SU-DHL-6 (cell line): ENCODE results near the gene GRID2.

Experiments
- H2AFZ ChIP-seq: fragments of 200-600 bp; sonication (generic); 2 replicates; pipeline ENCODE4 v1.6.1; 2014; ENCODE audit warnings: low read depth, mild to moderate bottlenecking, moderate library complexity, mixed read lengths, antibody characterized with exemption, low read length; ENCODE audit not compliant: severe bottlenecking
- H3F3A ChIP-seq: fragments of 200-600 bp; shearing (Covaris generic); 2 replicates; pipeline ENCODE4 v1.6.0; 2016; ENCODE audit warnings: antibody characterized with exemption, mild to moderate bottlenecking; ENCODE audit not compliant: insufficient read depth
- H3K27ac ChIP-seq: fragments of 200-600 bp; sonication (generic); 2 replicates; pipeline ENCODE4 v1.5.1; 2016; ENCODE audit warnings: low read depth, mild to moderate bottlenecking, low read length, moderate library complexity, mixed read lengths
- H3K27me3 ChIP-seq: fragments of 200-600 bp; sonication (generic), shearing (Covaris generic); 2 replicates; pipeline ENCODE4 v1.6.0; 2014; ENCODE audit warnings: mild to moderate bottlenecking, low read length
- H3K36me3 ChIP-seq: fragments of 200-600 bp; sonication (generic); 2 replicates; pipeline ENCODE4 v1.6.1; 2014; ENCODE audit warnings: mild to moderate bottlenecking, low read length, mixed read lengths
- H3K4me2 ChIP-seq: fragments of 300-600, 200-600 bp; shearing (Covaris generic), sonication (generic); 2 replicates; pipeline ENCODE4 v1.6.0; 2014; ENCODE audit warnings: low read length, low read depth, mild to moderate bottlenecking; ENCODE audit not compliant: poor library complexity, severe bottlenecking
- H3K4me3 ChIP-seq: fragments of 200-600 bp; sonication (generic); 2 replicates; pipeline ENCODE4 v1.5.1; 2014; ENCODE audit warnings: antibody characterized with exemption, low read length, mild to moderate bottlenecking, mixed read lengths; ENCODE audit not compliant: insufficient read depth, poor library complexity, severe bottlenecking
- H3K79me2 ChIP-seq: fragments of 200-600 bp; sonication (generic); 2 replicates; pipeline ENCODE4 v1.6.1; 2014; ENCODE audit warnings: mild to moderate bottlenecking, low read length, moderate library complexity; ENCODE audit not compliant: insufficient read depth
- H3K9ac ChIP-seq: fragments of 200-600 bp; sonication (generic); 2 replicates; pipeline ENCODE4 v1.7.0; 2014; ENCODE audit warnings: mild to moderate bottlenecking, low read length
- H3K9me2 ChIP-seq: fragments of 200-600 bp; sonication (generic); replicated peaks from 2 replicates; pipeline ENCODE4 v1.6.1; 2014; ENCODE audit warnings: low read length; ENCODE audit not compliant: insufficient read depth
- H3K9me3 ChIP-seq: fragments of 200-600 bp; sonication (generic); 2 replicates; pipeline ENCODE4 v1.6.1; 2014; ENCODE audit warnings: low read length, mixed read lengths; ENCODE audit not compliant: insufficient read depth
- H4K20me1 ChIP-seq: fragments of 200-600 bp; sonication (generic); 2 replicates; pipeline ENCODE4 v1.6.1; 2014; ENCODE audit warnings: low read depth, mild to moderate bottlenecking, antibody characterized with exemption, low read length, moderate library complexity, mixed read lengths
- EZH2phosphoT487 ChIP-seq: fragments of 200-600 bp; sonication (generic), shearing (Covaris generic); conservative IDR thresholded peaks from 2 replicates; pipeline ENCODE4 v1.6.1; 2018; ENCODE audit warnings: mild to moderate bottlenecking, antibody characterized with exemption, low read length, moderate library complexity, mixed read lengths
- TF ChIP-seq, protein P1 (sequence below): fragments of 200-600 bp; sonication (generic); IDR thresholded peaks from one replicate; pipeline ENCODE4 v1.5.1; 2017; ENCODE audit warnings: antibody characterized with exemption, mild to moderate bottlenecking, low read length, moderate library complexity; ENCODE audit not compliant: insufficient read depth, poor library complexity, severe bottlenecking

Gene GRID2

DNA sequence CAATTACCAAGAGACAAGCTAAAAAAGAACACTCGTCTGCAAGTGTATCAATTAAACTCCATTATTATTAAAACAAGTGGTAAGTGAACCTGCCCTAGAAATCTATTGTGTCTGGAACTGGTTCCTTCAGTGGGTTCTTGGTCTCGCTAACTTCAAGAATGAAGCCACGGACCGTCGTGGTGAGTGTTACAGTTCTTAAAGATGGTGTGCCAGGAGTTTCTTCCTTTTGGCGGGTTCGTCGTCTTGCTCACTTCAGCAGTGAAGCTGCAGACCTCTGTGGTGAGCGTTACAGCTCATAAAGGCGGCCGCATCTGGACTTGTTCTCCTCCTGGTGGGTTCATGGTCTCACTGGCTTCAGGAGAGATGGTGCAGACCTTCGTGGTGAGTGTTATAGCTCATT, 231.8 kb downstream of the GRID2 start:
- no peak overlapping the region for H2AFZ ChIP-seq
- no peak overlapping the region for H3K4me3 ChIP-seq
- no peaks in the 10 kb centered on the region for H3K9me2 ChIP-seq
- TF ChIP-seq EZH2phosphoT487, result no peak
- TF ChIP-seq, protein P1, sequence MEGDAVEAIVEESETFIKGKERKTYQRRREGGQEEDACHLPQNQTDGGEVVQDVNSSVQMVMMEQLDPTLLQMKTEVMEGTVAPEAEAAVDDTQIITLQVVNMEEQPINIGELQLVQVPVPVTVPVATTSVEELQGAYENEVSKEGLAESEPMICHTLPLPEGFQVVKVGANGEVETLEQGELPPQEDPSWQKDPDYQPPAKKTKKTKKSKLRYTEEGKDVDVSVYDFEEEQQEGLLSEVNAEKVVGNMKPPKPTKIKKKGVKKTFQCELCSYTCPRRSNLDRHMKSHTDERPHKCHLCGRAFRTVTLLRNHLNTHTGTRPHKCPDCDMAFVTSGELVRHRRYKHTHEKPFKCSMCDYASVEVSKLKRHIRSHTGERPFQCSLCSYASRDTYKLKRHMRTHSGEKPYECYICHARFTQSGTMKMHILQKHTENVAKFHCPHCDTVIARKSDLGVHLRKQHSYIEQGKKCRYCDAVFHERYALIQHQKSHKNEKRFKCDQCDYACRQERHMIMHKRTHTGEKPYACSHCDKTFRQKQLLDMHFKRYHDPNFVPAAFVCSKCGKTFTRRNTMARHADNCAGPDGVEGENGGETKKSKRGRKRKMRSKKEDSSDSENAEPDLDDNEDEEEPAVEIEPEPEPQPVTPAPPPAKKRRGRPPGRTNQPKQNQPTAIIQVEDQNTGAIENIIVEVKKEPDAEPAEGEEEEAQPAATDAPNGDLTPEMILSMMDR, result no peak
- no peak overlapping the region for H3K9ac ChIP-seq
- no peaks in the 10 kb centered on the region for H3K9me3 ChIP-seq
- H3K27me3 ChIP-seq, result no peaks in the 10 kb centered on the region
- H3K79me2 ChIP-seq, result no peaks in the 10 kb centered on the region
- no peaks in the 10 kb centered on the region for H4K20me1 ChIP-seq
- no peak overlapping the region for H3K27ac ChIP-seq
- no peaks in the 10 kb centered on the region for H3K36me3 ChIP-seq
- H3K4me2 ChIP-seq, result no peak overlapping the region
- H3F3A ChIP-seq, result no peaks in the 10 kb centered on the region

DNA sequence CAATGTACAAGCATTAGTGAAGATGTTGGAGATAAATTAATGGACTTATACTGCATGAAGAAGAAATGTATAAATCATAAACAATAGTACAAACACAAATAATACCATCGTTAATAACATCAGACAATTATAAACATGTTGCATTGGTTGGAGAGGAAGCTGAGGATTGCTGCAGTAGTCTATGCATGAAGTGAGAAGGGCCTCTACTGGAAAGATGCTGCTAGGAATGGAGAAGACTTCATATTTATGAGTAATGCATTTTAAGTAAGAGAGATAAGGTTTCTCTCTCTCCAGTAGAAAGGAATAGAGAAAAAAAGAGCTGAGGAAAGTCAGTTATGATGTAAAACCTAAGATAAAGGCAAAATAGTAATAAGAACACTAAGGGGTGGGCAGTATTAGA, 247.8 kb downstream of the GRID2 start:
- H3K27ac ChIP-seq, result no peak overlapping the region
- no peak overlapping the region for H3K4me2 ChIP-seq
- H3K4me3 ChIP-seq, result no peak overlapping the region
- H3K27me3 ChIP-seq, result no peaks in the 10 kb centered on the region
- no peak overlapping the region for H2AFZ ChIP-seq
- no peaks in the 10 kb centered on the region for H3F3A ChIP-seq
- no peaks in the 10 kb centered on the region for H3K79me2 ChIP-seq
- H3K9me3 ChIP-seq, result no peaks in the 10 kb centered on the region
- TF ChIP-seq, protein P1, result no peak
- no peak overlapping the region for H3K9ac ChIP-seq
- H4K20me1 ChIP-seq, result no peaks in the 10 kb centered on the region
- no peaks in the 10 kb centered on the region for H3K9me2 ChIP-seq
- no peaks in the 10 kb centered on the region for H3K36me3 ChIP-seq

DNA sequence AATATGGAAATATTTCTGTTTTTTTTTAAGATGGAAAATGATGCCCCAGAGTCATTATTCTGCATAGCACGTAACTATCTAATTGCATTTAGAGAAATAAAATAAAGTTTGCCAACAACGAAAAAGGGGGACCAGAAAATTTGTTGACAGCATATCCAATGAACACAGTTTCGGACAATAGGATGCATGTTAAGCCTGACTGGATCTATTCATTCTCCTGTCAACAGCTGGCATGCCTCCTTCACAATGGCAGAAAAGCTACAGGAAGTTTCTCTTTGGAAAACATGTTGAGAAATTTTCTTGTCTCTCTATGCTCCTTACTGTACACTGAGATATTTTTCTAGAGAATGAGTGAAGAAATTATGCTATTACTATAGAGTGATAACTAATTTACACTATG, 262.5 kb downstream of the GRID2 start:
- Histone ChIP-seq H2AFZ (no peak overlapping the region), H3K4me3 (no peak overlapping the region), H3K4me2 (no peak overlapping the region), H3F3A (no peaks in the 10 kb centered on the region), H3K9me3 (no peaks in the 10 kb centered on the region), H3K79me2 (no peaks in the 10 kb centered on the region), H3K9ac (no peak overlapping the region), H3K36me3 (no peaks in the 10 kb centered on the region), H3K27ac (no peak overlapping the region), H4K20me1 (no peaks in the 10 kb centered on the region), H3K27me3 (no peaks in the 10 kb centered on the region), H3K9me2 (no peaks in the 10 kb centered on the region)
- TF ChIP-seq, protein P1, result no peak
- TF ChIP-seq EZH2phosphoT487, result no peak

DNA sequence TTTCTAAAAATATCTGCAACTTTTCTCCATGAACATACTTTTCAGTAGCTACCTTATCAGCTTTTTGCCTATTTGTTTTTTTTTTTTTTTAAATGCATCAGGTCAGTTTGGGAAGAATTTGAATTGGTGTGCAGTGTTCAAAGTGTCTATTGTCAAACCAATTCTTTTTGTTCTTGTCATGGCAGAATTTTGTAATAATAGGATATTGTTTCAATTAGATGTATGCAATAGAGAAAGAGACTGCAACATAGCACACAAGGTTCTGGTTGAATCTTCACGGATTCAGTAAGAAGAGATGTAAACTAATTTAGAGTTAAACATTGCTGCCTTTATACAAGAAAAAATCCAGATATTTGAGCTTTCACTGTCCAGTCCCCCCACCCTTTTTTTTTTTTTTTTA, 277.1 kb downstream of the GRID2 start:
- Histone ChIP-seq H3K9ac (no peak overlapping the region), H3K4me2 (no peak overlapping the region), H3K9me2 (no peaks in the 10 kb centered on the region), H3K79me2 (no peaks in the 10 kb centered on the region), H3F3A (no peaks in the 10 kb centered on the region), H3K27me3 (no peaks in the 10 kb centered on the region), H2AFZ (no peak overlapping the region), H4K20me1 (no peaks in the 10 kb centered on the region), H3K4me3 (no peak overlapping the region), H3K27ac (no peak overlapping the region), H3K9me3 (no peaks in the 10 kb centered on the region), H3K36me3 (no peaks in the 10 kb centered on the region)
- TF ChIP-seq, protein P1, result no peak
- no peak for TF ChIP-seq EZH2phosphoT487
